ENCODE data around the gene STAU1. TPM values are rescaled to one million over a fixed set of nuclear protein-coding genes. Genes with fewer than 3 reads are reported as not detected.
"Not testable (repeated sequence)": the region's sequence is repeated elsewhere in the genome, so short reads cannot be mapped to it uniquely, and the experiment has no call there.

STAU1 gene
- total RNA-seq, 1 experiment from 2014 or later = 57.7 TPM

DNA sequence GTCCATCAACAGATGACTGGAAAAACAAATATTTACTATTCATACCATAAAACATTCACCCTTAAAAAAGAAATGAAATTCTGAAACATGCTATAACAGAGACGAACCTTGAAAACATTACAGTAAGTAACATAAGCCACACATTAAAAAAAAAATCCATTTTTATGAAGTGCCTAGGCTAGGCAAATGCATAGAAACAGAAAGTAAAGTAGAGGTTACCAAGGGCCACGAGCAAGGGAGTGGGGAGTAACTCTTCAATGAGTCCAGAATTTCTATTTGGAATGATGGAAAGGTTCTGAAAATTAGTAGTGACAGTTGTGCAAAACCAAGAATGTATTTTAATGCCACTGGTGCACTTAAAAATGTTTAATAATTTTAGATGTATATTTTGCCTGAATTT lies 47.7 kb downstream of the STAU1 start:
- in situ Hi-C loops (cut with HindIII; ENCODE audit: low sequenced_read_pairs) = no loop called here

DNA sequence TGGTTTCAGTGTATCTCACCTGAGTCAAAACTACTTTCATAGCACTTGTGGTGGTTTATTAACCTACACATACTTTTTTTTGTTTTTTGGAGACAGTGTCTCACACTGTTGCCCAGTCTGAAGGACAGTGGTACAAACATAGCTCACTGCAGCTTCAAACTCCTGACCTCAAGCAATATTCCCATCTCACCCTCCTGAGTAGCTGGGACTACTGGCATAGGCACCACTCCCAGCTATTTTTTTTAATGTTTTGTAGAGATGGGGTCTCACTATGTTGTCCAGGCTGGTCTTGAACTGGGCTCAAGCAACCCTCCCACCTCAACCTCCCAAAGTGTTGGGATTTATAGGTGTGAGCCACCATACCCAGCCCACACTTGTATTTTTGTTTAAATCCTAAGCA lies 49.7 kb downstream of the STAU1 start:
- in situ Hi-C loops (cut with HindIII; ENCODE audit: low sequenced_read_pairs) = loop anchor here (10.0 kb wide), 1 partner anchor 46 kb away; the partner anchor contains the start of gene STAU1
- DNase-seq (ENCODE audit: low spot score) = no peak

More for the DNA sequence above, 47.7 kb downstream of the STAU1 start:
- DNase-seq (ENCODE audit: low spot score) = no peak

DNA sequence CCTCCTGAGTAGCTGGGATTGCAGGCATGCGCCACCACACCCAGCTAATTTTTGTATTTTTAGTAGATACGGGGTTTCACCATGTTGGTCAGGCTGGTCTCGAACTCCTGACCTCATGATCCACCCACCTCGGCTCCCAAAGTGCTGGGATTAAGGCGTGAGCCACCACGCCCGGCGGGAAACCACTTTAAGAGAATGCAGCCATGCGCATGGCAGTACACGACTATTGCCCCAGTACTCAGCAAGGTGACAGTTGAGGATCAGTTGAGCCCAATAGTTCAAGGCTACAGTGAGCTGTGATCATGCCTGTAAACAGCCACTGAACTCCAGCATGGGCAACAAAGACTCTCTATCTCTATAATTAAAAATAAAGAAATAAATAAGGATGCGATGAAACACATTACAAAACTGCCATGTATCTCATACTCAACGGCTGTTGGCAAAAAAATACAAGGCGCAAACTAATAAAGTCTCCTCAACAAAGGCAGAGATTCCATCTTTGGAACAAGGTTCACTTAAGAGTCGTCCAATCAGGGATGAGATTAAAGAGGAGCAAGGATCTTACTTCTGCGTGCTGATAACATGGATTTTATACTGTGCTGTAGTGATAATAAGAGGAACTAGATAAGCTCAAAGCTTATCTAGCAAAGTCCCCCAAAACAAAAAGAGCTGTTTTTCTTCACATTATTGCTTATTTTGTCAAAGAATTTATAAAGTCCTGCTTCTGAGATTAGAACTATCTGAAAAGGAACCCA lies 51.1 kb downstream of the STAU1 start:
- DNase-seq (ENCODE audit: low spot score) = no peak
- in situ Hi-C loops (cut with HindIII; ENCODE audit: low sequenced_read_pairs) = loop anchor here (10.0 kb wide), 1 partner anchor 48 kb away; the partner anchor contains the start of gene STAU1

DNA sequence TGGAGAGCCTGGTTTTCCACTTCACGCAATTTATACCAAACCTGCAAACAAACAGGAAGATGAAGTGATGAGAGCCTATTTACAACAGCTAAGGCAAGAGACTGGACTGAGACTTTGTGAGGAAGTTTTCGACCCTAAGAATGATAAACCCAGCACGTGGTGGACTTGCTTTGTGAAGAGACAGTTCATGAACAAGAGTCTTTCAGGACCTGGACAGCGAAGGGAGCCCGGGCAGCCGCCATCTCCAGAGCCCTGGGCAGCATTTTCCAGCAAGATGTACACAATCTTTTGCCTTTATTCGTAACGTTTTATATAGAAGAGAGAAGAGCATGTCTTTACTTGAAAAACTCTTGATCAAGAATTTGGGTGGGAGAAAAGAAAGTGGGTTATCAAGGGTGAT lies 53.3 kb downstream of the STAU1 start:
- not testable (repeated sequence) for DNase-seq (ENCODE audit: low spot score)
- in situ Hi-C loops (cut with HindIII; ENCODE audit: low sequenced_read_pairs) = loop anchor here (10.0 kb wide), 1 partner anchor 50 kb away; the partner anchor contains the start of gene STAU1

DNA sequence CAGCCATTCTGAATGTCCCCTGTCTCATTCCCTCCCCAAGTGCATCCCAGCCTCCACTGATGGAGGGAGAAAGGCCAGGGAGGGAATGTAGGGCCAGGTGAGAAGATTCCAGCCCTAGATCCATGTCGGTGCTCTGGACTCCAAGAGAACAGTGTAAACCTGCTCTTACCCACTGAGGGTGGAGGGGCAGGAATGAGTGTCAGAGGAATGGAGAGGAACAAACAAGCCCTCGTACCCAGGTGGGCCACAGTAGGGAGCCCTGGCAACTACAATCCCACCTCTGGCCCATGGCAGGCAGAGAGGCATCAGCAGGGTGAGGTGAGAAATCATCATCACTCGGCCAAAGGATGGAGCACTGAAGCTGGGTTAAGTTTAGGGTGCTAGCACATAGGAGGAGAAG lies 54.6 kb downstream of the STAU1 start:
- no peak for DNase-seq (ENCODE audit: low spot score)
- in situ Hi-C loops (cut with HindIII; ENCODE audit: low sequenced_read_pairs) = loop anchor here (10.0 kb wide), 1 partner anchor 51 kb away; the partner anchor contains the start of gene STAU1

DNA sequence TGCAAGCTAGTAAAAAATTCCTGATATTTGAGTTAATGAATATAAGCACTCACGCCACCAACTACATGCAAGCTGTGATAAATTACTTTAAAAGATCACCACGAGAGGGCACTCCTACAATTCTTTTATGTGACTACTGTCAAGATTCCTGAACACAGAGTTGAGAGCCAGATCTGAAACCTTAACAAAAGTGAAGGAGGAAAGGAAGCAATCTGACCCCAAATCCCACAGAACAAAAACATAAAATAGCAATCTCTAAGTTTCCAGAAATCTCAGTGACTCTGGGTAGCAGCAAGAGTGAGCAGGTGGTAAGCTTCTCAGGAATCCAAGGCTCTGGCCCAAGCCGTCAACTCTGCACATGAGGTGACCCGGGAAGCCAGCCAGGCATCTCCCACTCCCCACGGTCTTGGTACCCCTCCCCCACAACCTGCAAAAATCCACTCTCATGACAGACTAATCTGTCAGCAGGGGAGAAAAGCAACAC lies 55.1 kb downstream of the STAU1 start:
- in situ Hi-C loops (cut with HindIII; ENCODE audit: low sequenced_read_pairs) = loop anchor here (10.0 kb wide), 1 partner anchor 52 kb away; the partner anchor contains the start of gene STAU1
- DNase-seq (ENCODE audit: low spot score) = peak; percentile 85

DNA sequence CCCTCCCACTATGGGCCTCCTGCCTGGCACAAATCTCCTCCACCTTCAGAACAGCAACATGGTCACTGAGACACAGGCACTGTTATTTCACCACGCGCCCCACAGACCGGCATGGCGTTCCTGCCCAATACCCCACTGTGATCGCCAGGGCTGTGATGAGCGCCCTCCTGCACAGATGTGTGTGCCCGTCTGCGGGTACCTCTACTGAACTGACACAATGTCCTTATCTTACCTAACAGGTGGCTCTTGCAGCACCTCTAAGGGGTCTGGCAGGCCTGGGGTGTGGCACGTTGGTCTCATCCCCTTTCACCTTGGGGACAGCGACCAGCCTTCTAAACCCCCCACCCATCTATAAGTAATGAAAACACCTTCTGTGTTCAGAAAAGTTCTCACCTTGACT lies 64.2 kb downstream of the STAU1 start:
- DNase-seq (ENCODE audit: low spot score) = no peak
- in situ Hi-C loops (cut with HindIII; ENCODE audit: low sequenced_read_pairs) = no loop called here

DNA sequence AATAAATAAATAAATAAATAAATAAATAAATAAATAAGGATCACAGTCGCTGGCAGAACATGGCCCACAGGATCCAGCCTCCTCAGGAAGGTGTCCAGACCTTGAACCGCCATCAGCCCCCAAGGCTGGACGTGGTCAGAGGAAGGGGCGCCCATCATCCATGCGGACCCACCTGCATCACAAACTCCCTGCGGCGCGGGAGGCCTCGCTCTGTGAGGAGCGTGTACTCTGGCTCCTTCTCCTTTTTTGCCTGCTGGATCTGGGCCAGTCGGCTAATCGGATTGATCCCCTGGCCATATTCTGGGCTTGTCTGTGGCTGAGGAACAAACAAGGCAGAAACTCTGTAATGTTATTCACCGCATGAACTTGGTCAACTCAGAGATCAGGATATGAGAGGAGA lies 65.2 kb downstream of the STAU1 start:
- DNase-seq (ENCODE audit: low spot score) = no peak
- in situ Hi-C loops (cut with HindIII; ENCODE audit: low sequenced_read_pairs) = no loop called here

DNA sequence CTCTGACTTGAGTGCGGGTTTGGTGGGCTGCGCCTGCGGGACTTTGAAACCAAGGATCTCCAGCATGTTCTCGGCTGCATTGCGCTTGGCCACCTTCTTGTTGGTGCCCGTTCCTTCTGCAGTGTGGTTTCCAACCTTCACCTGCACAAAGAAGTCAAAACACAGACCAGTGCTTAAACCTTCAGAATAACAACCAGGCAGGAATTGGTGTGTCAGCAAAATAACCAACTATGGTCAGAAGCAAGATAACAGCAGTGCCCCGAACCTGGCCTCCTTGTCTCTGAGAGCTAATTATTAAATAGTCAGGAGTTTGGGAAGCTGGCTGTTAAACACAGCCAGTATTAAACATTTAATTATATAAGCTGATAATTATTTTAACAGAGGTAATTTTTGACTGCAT lies 68.1 kb downstream of the STAU1 start:
- in situ Hi-C loops (cut with HindIII; ENCODE audit: low sequenced_read_pairs) = no loop called here
- no peak for DNase-seq (ENCODE audit: low spot score)

DNA sequence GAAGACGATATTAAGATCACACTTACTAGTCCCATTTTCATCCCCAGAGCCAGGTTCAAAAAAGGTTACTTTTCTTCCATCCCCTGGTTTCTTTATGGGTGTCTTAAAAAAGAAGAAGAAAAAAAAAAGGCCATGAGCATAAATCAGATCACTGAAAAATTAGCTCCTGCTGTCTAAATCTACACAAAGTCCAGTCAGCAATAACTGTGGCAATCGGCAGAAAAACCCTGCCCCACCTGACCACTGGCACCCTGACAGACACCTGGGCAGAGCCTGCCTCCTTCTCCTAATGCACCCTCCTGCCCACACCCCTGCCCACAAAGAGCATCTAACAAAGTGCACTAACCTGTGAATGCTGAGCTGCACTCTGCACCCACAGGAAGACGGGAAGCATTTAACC lies 69.8 kb downstream of the STAU1 start:
- in situ Hi-C loops (cut with HindIII; ENCODE audit: low sequenced_read_pairs) = no loop called here
- DNase-seq (ENCODE audit: low spot score) = no peak

DNA sequence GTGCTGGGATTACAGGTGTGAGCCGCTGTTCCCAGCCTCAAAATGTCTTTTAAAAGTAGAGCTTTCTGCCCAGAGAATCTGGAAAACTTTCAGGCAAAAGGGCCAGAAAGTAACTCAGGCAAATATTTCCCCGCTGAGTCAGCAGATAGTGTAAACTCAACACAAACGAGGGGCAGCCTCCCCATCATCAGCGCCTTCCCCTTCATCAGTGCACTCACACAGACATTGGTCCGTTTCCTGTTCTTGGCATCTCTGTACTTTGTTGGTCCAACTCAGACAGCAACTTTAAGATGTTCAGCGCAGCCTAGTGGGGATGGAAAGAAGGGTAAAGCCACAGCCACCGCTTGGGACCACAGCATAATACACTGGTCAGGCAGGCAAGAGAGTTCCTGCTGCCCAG lies 72.6 kb downstream of the STAU1 start:
- in situ Hi-C loops (cut with HindIII; ENCODE audit: low sequenced_read_pairs) = no loop called here
- no peak for DNase-seq (ENCODE audit: low spot score)

DNA sequence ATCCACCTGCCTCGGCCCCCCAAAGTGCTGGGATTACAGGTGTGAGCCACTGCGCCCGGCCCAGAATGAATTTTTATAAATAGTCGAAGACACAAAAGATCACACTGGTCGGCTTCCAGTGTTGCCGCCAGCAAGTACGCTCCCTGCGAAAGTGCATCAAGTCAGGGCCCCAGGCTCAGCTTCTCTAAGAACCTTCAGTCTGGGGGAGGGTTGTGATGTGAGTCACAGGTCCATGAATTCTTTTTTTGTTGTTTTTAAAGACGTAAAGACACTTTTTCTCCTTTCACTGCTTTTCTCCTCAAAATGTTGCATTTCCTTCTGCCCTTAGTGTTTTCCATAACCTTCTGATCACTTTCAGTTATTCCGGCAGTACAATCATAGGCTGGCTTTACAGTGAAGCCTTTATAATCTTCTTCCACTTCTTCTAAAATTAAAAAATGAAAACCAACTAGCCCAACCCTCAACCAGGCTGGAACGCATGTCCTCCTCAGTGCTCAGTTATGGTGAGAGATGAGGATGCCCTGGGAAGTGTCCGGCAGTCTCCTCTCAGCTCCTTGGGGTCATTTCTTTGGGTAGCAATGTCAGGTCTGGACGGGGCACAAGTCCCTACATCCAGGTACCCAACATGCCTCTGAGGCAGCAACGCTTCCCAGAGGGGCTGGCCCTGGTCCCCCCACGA lies 75.4 kb downstream of the STAU1 start:
- no peak for DNase-seq (ENCODE audit: low spot score)
- in situ Hi-C loops (cut with HindIII; ENCODE audit: low sequenced_read_pairs) = no loop called here

DNA sequence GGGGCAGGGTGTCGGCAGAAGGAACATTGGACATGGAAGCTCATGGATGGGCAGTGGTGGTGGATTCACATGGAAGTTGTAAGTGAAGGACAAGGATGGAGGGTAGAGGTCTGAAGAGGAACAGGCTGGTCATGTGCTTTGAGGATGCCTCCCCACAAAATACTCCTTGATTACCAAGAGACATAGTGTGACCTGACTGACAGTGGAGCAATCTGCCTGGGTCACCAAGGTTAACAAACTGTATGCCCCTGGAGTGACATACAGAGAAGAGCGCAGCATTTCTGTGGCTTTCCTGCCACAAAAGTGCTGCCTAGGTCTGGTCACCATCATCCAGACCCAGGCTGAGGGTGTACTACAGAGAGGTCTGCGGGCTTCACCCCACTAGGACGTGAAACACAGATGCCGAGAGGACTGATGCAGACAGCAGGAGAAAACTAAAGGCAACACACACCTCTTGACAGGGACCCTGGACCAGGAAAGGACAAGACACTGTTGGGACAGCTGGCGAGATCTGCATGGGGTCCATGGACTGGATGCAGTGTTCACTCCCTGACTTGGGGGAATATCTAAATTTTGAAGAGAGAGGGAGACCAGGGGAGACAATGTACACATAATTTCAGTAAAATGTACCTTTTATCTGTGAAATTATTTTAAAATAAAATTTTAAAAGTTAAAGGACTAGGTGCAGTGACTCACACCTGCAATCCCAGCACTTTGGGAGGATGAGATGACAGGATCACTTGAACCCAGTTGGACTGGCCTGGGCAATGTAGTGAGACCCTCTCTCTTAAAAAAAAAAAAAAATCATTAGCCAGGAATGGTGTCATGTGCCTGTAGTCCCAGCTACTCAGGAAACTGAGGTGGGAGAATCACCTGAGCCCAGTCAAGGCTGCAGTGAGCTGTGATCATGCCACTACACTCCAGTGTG lies 77.1 kb downstream of the STAU1 start:
- no peak for DNase-seq (ENCODE audit: low spot score)
- in situ Hi-C loops (cut with HindIII; ENCODE audit: low sequenced_read_pairs) = no loop called here

DNA sequence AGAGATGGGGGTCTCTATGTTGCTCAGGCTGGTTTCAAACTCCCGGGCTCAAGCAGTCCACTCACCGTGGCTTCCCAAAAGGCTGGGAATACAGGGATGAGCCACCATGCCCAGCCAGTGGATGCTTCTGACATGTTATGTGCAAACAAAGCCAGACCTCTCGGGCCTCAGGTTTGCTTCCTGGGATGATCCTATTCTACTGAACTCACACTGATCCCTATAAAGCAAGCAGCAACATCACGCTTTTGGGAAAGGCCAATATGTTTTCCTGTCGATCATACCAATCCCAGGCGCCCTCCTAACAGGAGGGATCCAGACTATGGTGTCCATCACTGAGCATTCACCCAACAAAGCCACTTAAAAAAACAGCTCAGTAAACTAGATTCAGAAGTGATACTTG lies 81.8 kb downstream of the STAU1 start:
- in situ Hi-C loops (cut with HindIII; ENCODE audit: low sequenced_read_pairs) = loop anchor here (5.0 kb wide), 1 partner anchor 39 kb away; no protein-coding TSS in a partner anchor
- no peak for DNase-seq (ENCODE audit: low spot score)

DNA sequence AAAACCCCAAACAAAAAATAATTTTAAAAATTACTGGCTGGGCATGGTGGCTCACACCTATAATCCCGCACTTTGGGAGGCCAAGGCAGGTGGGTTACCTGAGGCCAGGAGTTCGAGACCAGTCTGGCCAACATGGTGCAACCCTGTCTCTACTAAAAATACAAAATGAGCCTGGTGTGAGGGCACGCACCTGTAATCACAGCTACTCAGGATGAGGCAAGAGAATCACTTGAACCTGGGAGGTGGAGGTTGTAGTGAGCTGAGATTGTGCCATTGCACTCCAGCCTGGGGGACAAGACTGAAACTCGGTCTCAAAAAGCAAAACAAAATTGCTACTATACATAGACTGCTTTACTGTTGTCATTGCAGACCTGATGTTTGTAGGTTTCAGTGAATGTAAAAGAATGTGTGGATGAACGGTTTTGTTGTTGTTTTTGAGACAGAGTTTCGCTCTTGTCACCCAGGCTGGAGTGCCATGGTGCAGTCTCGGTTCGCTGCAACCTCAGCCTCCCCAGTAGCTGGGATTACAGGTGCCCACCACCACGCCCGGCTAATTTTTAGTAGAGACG lies 83.1 kb downstream of the STAU1 start:
- not testable (repeated sequence) for DNase-seq (ENCODE audit: low spot score)
- in situ Hi-C loops (cut with HindIII; ENCODE audit: low sequenced_read_pairs) = loop anchor here (5.0 kb wide), 1 partner anchor 38 kb away; no protein-coding TSS in a partner anchor

DNA sequence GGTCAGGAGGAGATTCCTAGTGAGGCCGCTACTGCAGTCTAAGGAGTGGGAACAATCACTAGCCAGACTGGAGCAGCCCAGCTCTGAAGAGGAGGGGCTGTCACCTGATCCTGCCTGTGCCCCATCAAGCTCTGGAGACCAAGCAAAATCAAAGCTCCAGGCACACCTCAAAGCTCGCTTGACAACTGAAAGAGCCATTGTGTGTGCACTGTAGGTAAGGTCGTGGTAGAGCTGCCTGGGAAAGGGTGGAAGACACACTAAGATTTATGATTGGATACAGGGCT lies 83.8 kb downstream of the STAU1 start:
- in situ Hi-C loops (cut with HindIII; ENCODE audit: low sequenced_read_pairs) = no loop called here
- no peak for DNase-seq (ENCODE audit: low spot score)

DNA sequence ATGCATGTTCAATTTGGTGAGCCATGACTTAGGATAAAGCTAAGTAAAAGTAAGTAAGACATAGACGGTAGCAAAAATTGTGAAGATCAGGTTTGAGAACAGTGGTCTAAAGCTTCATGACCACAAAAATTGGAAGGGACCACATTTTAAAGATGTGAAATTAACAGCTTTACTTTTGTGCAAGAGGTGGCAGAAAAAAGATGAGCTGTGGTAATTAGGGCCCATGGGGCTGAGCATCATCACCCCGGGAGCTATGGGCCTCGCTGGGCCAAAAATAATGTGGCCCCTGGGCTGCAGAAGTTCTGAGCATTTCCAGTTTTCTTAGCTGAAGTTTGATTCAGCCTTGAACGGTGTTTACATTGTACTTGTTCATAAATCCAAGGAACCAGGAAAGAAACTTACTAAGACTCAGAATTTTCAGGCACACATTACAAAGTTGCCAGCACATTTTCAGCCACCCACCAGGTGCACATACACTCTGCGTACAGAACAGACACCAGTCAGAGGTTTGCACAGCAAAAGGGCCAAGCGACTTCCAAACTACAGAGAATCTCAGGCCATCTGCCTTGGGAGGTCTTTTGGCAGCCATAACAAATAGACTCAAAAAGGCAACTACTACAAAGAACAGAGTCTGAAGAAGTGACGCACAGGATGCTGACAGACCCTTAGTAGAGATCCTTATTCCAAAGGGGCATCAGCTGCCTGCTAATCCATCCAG lies 84.3 kb downstream of the STAU1 start:
- DNase-seq (ENCODE audit: low spot score) = no peak
- in situ Hi-C loops (cut with HindIII; ENCODE audit: low sequenced_read_pairs) = no loop called here

DNA sequence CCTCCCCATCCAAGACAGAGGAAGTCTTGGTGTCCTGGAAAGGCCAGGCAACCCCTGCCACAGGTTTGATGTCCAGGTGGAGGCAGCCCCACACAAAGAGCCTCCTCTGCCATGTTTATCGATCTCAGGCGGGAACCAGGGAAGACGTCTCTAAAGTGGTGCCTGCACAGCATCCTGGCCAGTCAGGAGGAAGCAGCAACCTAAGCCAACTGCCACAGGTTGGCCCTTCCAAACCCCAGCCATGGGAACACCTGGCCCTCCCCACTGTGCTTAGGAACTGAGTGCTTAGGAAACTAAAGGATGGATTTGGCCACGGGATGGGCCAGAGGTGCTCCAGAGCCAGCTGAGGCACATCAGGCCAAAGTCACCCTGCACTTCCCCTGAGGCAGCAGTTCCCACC lies 85.1 kb downstream of the STAU1 start:
- no peak for DNase-seq (ENCODE audit: low spot score)
- in situ Hi-C loops (cut with HindIII; ENCODE audit: low sequenced_read_pairs) = no loop called here

DNA sequence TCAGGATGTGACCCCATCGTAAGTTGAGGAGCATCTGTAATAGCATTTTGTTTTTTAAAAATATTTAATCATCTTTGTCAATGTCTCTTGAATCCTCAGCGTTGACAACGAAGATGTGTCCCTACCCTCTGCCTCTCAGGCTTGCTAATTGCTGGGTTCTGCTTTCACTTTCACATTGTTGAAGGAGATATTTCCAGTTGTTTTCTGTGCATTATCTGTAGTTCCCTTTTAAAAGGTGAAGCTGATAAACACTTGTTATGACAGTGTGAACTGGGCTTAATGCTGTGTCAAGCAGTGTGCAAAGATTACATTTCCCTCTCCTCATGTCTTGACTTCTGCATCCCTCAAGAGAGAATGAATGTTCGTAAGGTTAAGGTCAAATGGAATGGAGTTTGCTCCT lies 87.2 kb downstream of the STAU1 start:
- in situ Hi-C loops (cut with HindIII; ENCODE audit: low sequenced_read_pairs) = no loop called here
- DNase-seq (ENCODE audit: low spot score) = no peak

Measured in G401 (cell line).